Ovary (tissue), 10 donors: ENCODE results near the gene KMT2B. TPM values are rescaled to one million over a fixed set of nuclear protein-coding genes. Genes with fewer than 3 reads are reported as not detected.

Source experiments
- DNase-seq, 5 donors: peaks; one replicate each; pipeline ENCODE4 v3.0.0-alpha.2; 2019 to 2020
- H3K27ac ChIP-seq, 2 donors: fragments of 200-600 bp; one replicate each; pipeline versions ENCODE4 v1.5.1 to v1.8.0; 2019 to 2022
- H3K27me3 ChIP-seq: fragments of 200-600 bp; one replicate; pipeline ENCODE4 v1.8.0; 2022
- H3K36me3 ChIP-seq: fragments of 200-600 bp; sonication (generic); one replicate; pipeline ENCODE4 v1.5.1; 2019
- H3K4me1 ChIP-seq: one replicate; pipeline ENCODE4 v1.8.1; 2013; ENCODE audit warnings: mild to moderate bottlenecking, moderate library complexity; ENCODE audit not compliant: insufficient read depth
- H3K4me3 ChIP-seq: fragments of 200-600 bp; sonication (generic); one replicate; pipeline ENCODE4 v1.5.1; 2017
- H3K9me3 ChIP-seq, 2 donors: fragments of 200-600 bp in 1 of 2; sonication (generic) in 1 of 2; one replicate each; pipeline versions ENCODE4 v1.5.1 to v1.8.1; 2013 to 2019; ENCODE audit warnings: mild to moderate bottlenecking in 1 of 2, moderate library complexity in 1 of 2
- CTCF ChIP-seq, 3 donors: fragments of 450-650 bp in 2 of 3; fragments of 200-600 bp in 1 of 3; IDR thresholded peaks; one replicate each; pipeline versions ENCODE4 v1.5.1 to v1.8.0; 2016 to 2022; ENCODE audit warnings: antibody characterized with exemption in 3 of 3, mild to moderate bottlenecking in 1 of 3
- EP300 ChIP-seq: sonication (generic); formaldehyde crosslinking; IDR thresholded peaks from one replicate; pipeline ENCODE4 v1.6.1; 2017; ENCODE audit warnings: antibody characterized with exemption
- POLR2A ChIP-seq: fragments of 450-650 bp; IDR thresholded peaks from one replicate; pipeline ENCODE4 v1.6.1; 2017; ENCODE audit warnings: antibody characterized with exemption, mild to moderate bottlenecking, moderate library complexity
- WGBS, 3 donors: extraction: QIAGEN DNeasy Blood & Tissue Kit in 1 of 3; methylation state at CpG; one replicate each; pipeline versions ENCODE4 v1.1.5 to v1.1.7; 2013 to 2017; 5-methylcytosine and 5-hydroxymethylcytosine counted together
- intact Hi-C, 4 donors: fragments of 100-400 bp; cut with DNase I; formaldehyde crosslinking; loops; one replicate each; pipeline versions ENCODE4 v1.11.0 to v1.15.1; 2022 to 2023
- long read RNA-seq, 3 donors: library from polyadenylated mRNA in 2 of 3; unstranded in 2 of 3; transcript quantifications; one replicate each; pipeline ENCODE4 v2.0.0 and lab custom pipeline, GENCODE V29; 2021 to 2026
- polyA plus RNA-seq, 2 donors: library from polyadenylated mRNA; stranded (reverse); fragments of 200-250 nt in 1 of 2; fragments of 350-450 nt in 1 of 2; fragmentation: Illumina TruSeq in 1 of 2; extraction: RNeasy Lipid Tissue Mini Kit (QIAGEN cat#74804) in 1 of 2; gene quantifications; one replicate each; pipeline ENCODE4 v1.2.3, GENCODE V29; 2013 to 2014
- total RNA-seq, 7 donors: library from RNA; depleted of rRNA in 2 of 7; stranded (reverse); fragments of >200 nt in 2 of 7; fragmentation: NEBNext Ultra II Directional in 3 of 7; extraction: Animal tissue kit (Norgen Biotek cat#: 25700) in 3 of 7; gene quantifications; one replicate each; pipeline versions ENCODE4 v1.1.0 to v1.2.4, GENCODE V29; 2016 to 2023
- donor health status: DM: no; HTN: no; CAD: no; lungs with moderate emphysema.
- donor health status: DM: no; HTN: no; CAD: no.
- donor health status: Bipolar disorder and iron deficiency.
- donor health status: DM: yes; HTN: yes; CAD: no.
- donor health status: DM: no; HTN: no; CAD: no.
- donor health status: DM: yes; HTN: yes; CAD: no.

KMT2B gene
- total RNA-seq (10 to 100 TPM; 13.0 to 53.7 (median 38.4) TPM), polyA plus RNA-seq (10 to 100 TPM in 1 of 2 donors, 1 to 10 TPM in 1; 8.8 to 27.2 TPM)
- long read RNA-seq, donor 1, partial matches to known transcripts: 22 of 27 reads
- long read RNA-seq, donor 1, other reads (novel, unspliced or antisense): 4 of 27 reads
- long read RNA-seq, donor 2, partial matches to known transcripts: 129 of 130 reads
- long read RNA-seq, donor 2, other reads (novel, unspliced or antisense): 0 of 130 reads
- long read RNA-seq, donor 3, partial matches to known transcripts: 16 of 21 reads
- long read RNA-seq, donor 3, other reads (novel, unspliced or antisense): 3 of 21 reads

GRCh38 chr19:35717665-35718344, at the start of gene KMT2B:
KMT2B (plus strand) TSS chr19:35718003; CDS start chr19:35718019, 16 bp downstream.
- peaks cover 10% of the 10 kb centered on the region for H3K4me1 ChIP-seq
- DNase-seq: peak in 4 of 5 donors; percentile 94 to 96 (median 96)

GRCh38 chr19:35669566-35669965, 48.2 kb upstream of the KMT2B start:
- no peak for DNase-seq
- WGBS, 3 donors: 65 to 75% (median 74%) methylated on average over 6 of the region's 6 CpGs
- no peak overlapping the region for H3K4me3 ChIP-seq
- no peak for TF ChIP-seq EP300
- TF ChIP-seq POLR2A: no peak
- no peak for TF ChIP-seq CTCF (IDR thresholded peaks at IDR 0.05)
- intact Hi-C loops: no loop called here
- H3K9me3 ChIP-seq: no peaks in the 10 kb centered on the region
- no peaks in the 10 kb centered on the region for H3K27me3 ChIP-seq
- H3K4me1 ChIP-seq: peaks cover 2% of the 10 kb centered on the region
- no peaks in the 10 kb centered on the region for H3K36me3 ChIP-seq
- H3K27ac ChIP-seq: no peak overlapping the region

More at GRCh38 chr19:35717665-35718344, at the start of gene KMT2B:
- intact Hi-C loops: loop anchor here (2.0 to 10.0 kb wide), 4 partner anchors 23 to 171 kb away; partner anchors contain the start of genes TMEM147 (in 2 of the 4), HSPB6 (in 1 of the 4) and PRODH2 (in 1 of the 4)
- Histone ChIP-seq H3K27ac (peak within 1 kb of the TSS; percentile 85 to 96), H3K36me3 (no peaks in the 10 kb centered on the region), H3K4me3 (peak within 1 kb of the TSS; percentile 84), H3K27me3 (no peaks in the 10 kb centered on the region), H3K9me3 (no peaks in the 10 kb centered on the region)
- 1 to 2% (median 1%) methylated on average over 26 to 99 of the region's 109 CpGs for WGBS, 3 donors
- TF ChIP-seq POLR2A (no peak), CTCF (IDR thresholded peaks at IDR 0.05) (no peak), EP300 (no peak)

- peaks cover 2% of the 10 kb centered on the region for H3K4me1 ChIP-seq
- TF ChIP-seq EP300 (no peak), POLR2A (no peak), CTCF (IDR thresholded peaks at IDR 0.05) (no peak)
- WGBS, 3 donors: 43 to 68% (median 63%) methylated on average over 4 of the region's 4 CpGs
Measured at GRCh38 chr19:35669974-35670373, 47.8 kb upstream of the KMT2B start.

GRCh38 chr19:35670686-35671085, 47.1 kb upstream of the KMT2B start:
- Histone ChIP-seq H3K27ac (no peak overlapping the region), H3K9me3 (no peaks in the 10 kb centered on the region), H3K4me3 (no peak overlapping the region), H3K4me1 (peaks cover 2% of the 10 kb centered on the region), H3K27me3 (no peaks in the 10 kb centered on the region), H3K36me3 (no peaks in the 10 kb centered on the region)
- no peak for DNase-seq
- no peak for TF ChIP-seq CTCF (IDR thresholded peaks at IDR 0.05)
- no peak for TF ChIP-seq POLR2A
- TF ChIP-seq EP300: no peak
- intact Hi-C loops: no loop called here
- 78 to 91% (median 83%) methylated on average over 1 of the region's 1 CpG for WGBS, 3 donors

More at GRCh38 chr19:35669974-35670373, 47.8 kb upstream of the KMT2B start:
- H3K36me3 ChIP-seq: no peaks in the 10 kb centered on the region
- H3K9me3 ChIP-seq: no peaks in the 10 kb centered on the region
- no peak for DNase-seq
- no peak overlapping the region for H3K27ac ChIP-seq
- H3K27me3 ChIP-seq: no peaks in the 10 kb centered on the region
- intact Hi-C loops: no loop called here
- no peak overlapping the region for H3K4me3 ChIP-seq
